SK-N-SH (cell line): ENCODE data around the gene PLPP6.

Experiments
- EP300 ChIP-seq, 2 experiments: IDR thresholded peaks; 2 replicates each; pipeline versions ENCODE4 v1.4.0 to v1.6.1; 2012; ENCODE audit warnings: borderline replicate concordance in 1 of 2, low read depth in 1 of 2, low read length in 1 of 2
- FOXJ3 ChIP-seq: sonication (generic); formaldehyde crosslinking; IDR thresholded peaks from 2 replicates; pipeline ENCODE4 v1.5.1; 2020; ENCODE audit warnings: mild to moderate bottlenecking, missing genetic modification reagents
- GABPA ChIP-seq: IDR thresholded peaks from 2 replicates; pipeline ENCODE4 v1.4.0; 2012; ENCODE audit warnings: low read depth, mild to moderate bottlenecking
- MXI1 ChIP-seq: IDR thresholded peaks from 2 replicates; pipeline ENCODE4 v1.6.1; 2012; ENCODE audit warnings: mild to moderate bottlenecking, low read depth, low read length, improper control_type of control experiment
- NRF1 ChIP-seq: IDR thresholded peaks from 2 replicates; pipeline ENCODE4 v1.6.1; 2012; ENCODE audit warnings: low read depth, mild to moderate bottlenecking, low read length
- POLR2AphosphoS5 ChIP-seq: IDR thresholded peaks from 2 replicates; pipeline ENCODE4 v1.6.1; 2012; ENCODE audit warnings: low read depth, low read length
- RAD21 ChIP-seq: IDR thresholded peaks from 2 replicates; pipeline ENCODE4 v1.6.1; 2012; ENCODE audit warnings: mild to moderate bottlenecking, low read length
- RCOR1 ChIP-seq: fragments of 150-350 bp; IDR thresholded peaks from 2 replicates; pipeline ENCODE4 v1.6.1; 2017; ENCODE audit warnings: antibody characterized with exemption, low read length
- RFX5 ChIP-seq: IDR thresholded peaks from 2 replicates; pipeline ENCODE4 v1.6.1; 2012; ENCODE audit warnings: mild to moderate bottlenecking, improper control_type of control experiment, low read length
- RXRA ChIP-seq: IDR thresholded peaks from 2 replicates; pipeline ENCODE4 v1.4.0; 2012; ENCODE audit warnings: low read depth, mild to moderate bottlenecking, borderline replicate concordance
- TF ChIP-seq, protein P1 (sequence below): IDR thresholded peaks from 2 replicates; pipeline ENCODE4 v1.4.0; 2012; ENCODE audit warnings: low read depth
- TF ChIP-seq, protein P2 (sequence below): fragments of 200-600 bp; sonication (generic); IDR thresholded peaks from 2 replicates; pipeline ENCODE4 v1.6.1; 2017; ENCODE audit warnings: antibody characterized with exemption, mild to moderate bottlenecking, moderate library complexity
- TF ChIP-seq, protein P3 (sequence below): IDR thresholded peaks from 2 replicates; pipeline ENCODE4 v1.4.0; 2012; ENCODE audit warnings: low read depth, borderline replicate concordance

- no peak for TF ChIP-seq RCOR1
- TF ChIP-seq NRF1, result no peak
- TF ChIP-seq, protein P1, sequence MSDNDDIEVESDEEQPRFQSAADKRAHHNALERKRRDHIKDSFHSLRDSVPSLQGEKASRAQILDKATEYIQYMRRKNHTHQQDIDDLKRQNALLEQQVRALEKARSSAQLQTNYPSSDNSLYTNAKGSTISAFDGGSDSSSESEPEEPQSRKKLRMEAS, result no peak
- TF ChIP-seq EP300 (IDR thresholded peaks at IDR 0.05; ENCODE audit: borderline replicate concordance in 1 of 2, low read depth in 1 of 2, low read length in 1 of 2), result no peak
- no peak for TF ChIP-seq MXI1
- TF ChIP-seq, protein P2, sequence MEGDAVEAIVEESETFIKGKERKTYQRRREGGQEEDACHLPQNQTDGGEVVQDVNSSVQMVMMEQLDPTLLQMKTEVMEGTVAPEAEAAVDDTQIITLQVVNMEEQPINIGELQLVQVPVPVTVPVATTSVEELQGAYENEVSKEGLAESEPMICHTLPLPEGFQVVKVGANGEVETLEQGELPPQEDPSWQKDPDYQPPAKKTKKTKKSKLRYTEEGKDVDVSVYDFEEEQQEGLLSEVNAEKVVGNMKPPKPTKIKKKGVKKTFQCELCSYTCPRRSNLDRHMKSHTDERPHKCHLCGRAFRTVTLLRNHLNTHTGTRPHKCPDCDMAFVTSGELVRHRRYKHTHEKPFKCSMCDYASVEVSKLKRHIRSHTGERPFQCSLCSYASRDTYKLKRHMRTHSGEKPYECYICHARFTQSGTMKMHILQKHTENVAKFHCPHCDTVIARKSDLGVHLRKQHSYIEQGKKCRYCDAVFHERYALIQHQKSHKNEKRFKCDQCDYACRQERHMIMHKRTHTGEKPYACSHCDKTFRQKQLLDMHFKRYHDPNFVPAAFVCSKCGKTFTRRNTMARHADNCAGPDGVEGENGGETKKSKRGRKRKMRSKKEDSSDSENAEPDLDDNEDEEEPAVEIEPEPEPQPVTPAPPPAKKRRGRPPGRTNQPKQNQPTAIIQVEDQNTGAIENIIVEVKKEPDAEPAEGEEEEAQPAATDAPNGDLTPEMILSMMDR, result no peak
- no peak for TF ChIP-seq RXRA
- TF ChIP-seq POLR2AphosphoS5, result no peak
- TF ChIP-seq FOXJ3 (CRISPR knock-in tag), result no peak
- no peak for TF ChIP-seq GABPA
- no peak for TF ChIP-seq RFX5
- TF ChIP-seq, protein P3, sequence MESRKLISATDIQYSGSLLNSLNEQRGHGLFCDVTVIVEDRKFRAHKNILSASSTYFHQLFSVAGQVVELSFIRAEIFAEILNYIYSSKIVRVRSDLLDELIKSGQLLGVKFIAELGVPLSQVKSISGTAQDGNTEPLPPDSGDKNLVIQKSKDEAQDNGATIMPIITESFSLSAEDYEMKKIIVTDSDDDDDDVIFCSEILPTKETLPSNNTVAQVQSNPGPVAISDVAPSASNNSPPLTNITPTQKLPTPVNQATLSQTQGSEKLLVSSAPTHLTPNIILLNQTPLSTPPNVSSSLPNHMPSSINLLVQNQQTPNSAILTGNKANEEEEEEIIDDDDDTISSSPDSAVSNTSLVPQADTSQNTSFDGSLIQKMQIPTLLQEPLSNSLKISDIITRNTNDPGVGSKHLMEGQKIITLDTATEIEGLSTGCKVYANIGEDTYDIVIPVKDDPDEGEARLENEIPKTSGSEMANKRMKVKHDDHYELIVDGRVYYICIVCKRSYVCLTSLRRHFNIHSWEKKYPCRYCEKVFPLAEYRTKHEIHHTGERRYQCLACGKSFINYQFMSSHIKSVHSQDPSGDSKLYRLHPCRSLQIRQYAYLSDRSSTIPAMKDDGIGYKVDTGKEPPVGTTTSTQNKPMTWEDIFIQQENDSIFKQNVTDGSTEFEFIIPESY, result no peak
- no peak for TF ChIP-seq RAD21
Measured at GRCh38 chr9:4686112-4686511, 24.0 kb downstream of the PLPP6 start.
